Endothelial cell of umbilical vein (primary cell): ENCODE data around the gene PANX1. TPM values are rescaled to one million over a fixed set of nuclear protein-coding genes. Genes with fewer than 3 reads are reported as not detected.

Source experiments
- BruUV-seq: library from RNA; stranded (reverse); fragments of 400-500 nt; replicated peaks from 2 replicates; lab custom pipeline; 2021; lab: Mats Ljungman, UMichigan
- CTCF ChIA-PET: fragments of 300-600, 350-600 bp; sonication (Branson Sonifier 250); formaldehyde crosslinking; loops from one replicate; lab custom pipeline; 2021; ENCODE audit warnings: antibody characterized with exemption, inconsistent platforms; lab: Charles Lee
- POLR2A ChIA-PET: fragments of 300-600, 350-600 bp; sonication (Branson Sonifier 250); formaldehyde crosslinking; loops from one replicate; lab custom pipeline; 2021; ENCODE audit warnings: antibody characterized with exemption, inconsistent platforms; lab: Charles Lee
- DNase-seq: peaks from one replicate; pipeline ENCODE4 v3.0.0-alpha.2; 2011; ENCODE audit warnings: low read depth, low spot score
- FAIRE-seq: peaks from 2 replicates; lab custom pipeline; 2011; peaks lifted over from hg19 to GRCh38; lab: Jason Lieb, UNC
- H2AFZ ChIP-seq: 2 replicates; pipeline ENCODE4 v1.6.0; 2012; ENCODE audit warnings: low read depth, low read length, control low read depth, inconsistent platforms
- H3K27ac ChIP-seq: 2 replicates; pipeline ENCODE4 v1.5.1; 2011; ENCODE audit warnings: low read depth, mild to moderate bottlenecking, control low read depth, low read length, moderate library complexity; ENCODE audit not compliant: insufficient read depth
- H3K27me3 ChIP-seq, 2 experiments: 2 replicates each; pipeline versions ENCODE4 v1.6.0 to v1.6.1; 2011; ENCODE audit warnings: low read length in 2 of 2, mixed read lengths in 1 of 2; ENCODE audit not compliant: control insufficient read depth in 2 of 2, insufficient read depth in 2 of 2
- H3K36me3 ChIP-seq, 2 experiments: 2 replicates in 1 of 2; 3 replicates in 1 of 2; pipeline ENCODE4 v1.5.1; 2011; ENCODE audit warnings: low read length in 2 of 2, mild to moderate bottlenecking in 1 of 2, moderate library complexity in 1 of 2; ENCODE audit not compliant: control insufficient read depth in 2 of 2, insufficient read depth in 2 of 2; ENCODE audit errors: extremely low read depth in 1 of 2
- H3K4me1 ChIP-seq: 3 replicates; pipeline ENCODE4 v1.5.1; 2011; ENCODE audit warnings: mild to moderate bottlenecking, low read length; ENCODE audit not compliant: control insufficient read depth, insufficient read depth; ENCODE audit errors: extremely low read depth
- H3K4me2 ChIP-seq: 2 replicates; pipeline ENCODE4 v1.6.1; 2011; ENCODE audit warnings: low read length, control low read depth, mixed read lengths; ENCODE audit not compliant: insufficient read depth
- H3K4me3 ChIP-seq, 3 experiments: fragments of 200-600 bp in 1 of 3; sonication (generic), shearing (Covaris generic) in 1 of 3; replicated peaks in 1 of 3; 2 replicates each; pipeline ENCODE4 v1.5.1; 2011 to 2016; ENCODE audit warnings: control low read depth in 3 of 3, low read length in 3 of 3, mild to moderate bottlenecking in 2 of 3, inconsistent platforms in 1 of 3, low read depth in 1 of 3, moderate library complexity in 1 of 3; ENCODE audit not compliant: insufficient read depth in 1 of 3
- H3K79me2 ChIP-seq: 2 replicates; pipeline ENCODE4 v1.6.0; 2012; ENCODE audit warnings: low read length, inconsistent platforms; ENCODE audit not compliant: control insufficient read depth, insufficient read depth
- H3K9ac ChIP-seq: replicated peaks from 2 replicates; pipeline ENCODE3; 2011; ENCODE audit warnings: low read length, control low read depth; ENCODE audit not compliant: insufficient read depth; ENCODE audit errors: extremely low read depth
- H3K9me1 ChIP-seq: replicated peaks from 3 replicates; pipeline ENCODE4 v1.6.0; 2011; ENCODE audit warnings: mild to moderate bottlenecking, low read length; ENCODE audit not compliant: control insufficient read depth, insufficient read depth; ENCODE audit errors: extremely low read depth
- H3K9me3 ChIP-seq: replicated peaks from 2 replicates; pipeline ENCODE4 v1.5.1; 2012; ENCODE audit warnings: low read length, inconsistent platforms; ENCODE audit not compliant: control insufficient read depth, insufficient read depth
- H4K20me1 ChIP-seq: replicated peaks from 2 replicates; pipeline ENCODE3; 2011; ENCODE audit warnings: mild to moderate bottlenecking, low read length; ENCODE audit not compliant: control insufficient read depth, insufficient read depth; ENCODE audit errors: extremely low read depth
- CTCF ChIP-seq, 2 donors: IDR thresholded peaks; 1 replicate in 1 of 2; 2 replicates in 1 of 2; pipeline ENCODE4 v1.5.1; 2011; ENCODE audit warnings: low read length in 2 of 2, mild to moderate bottlenecking in 2 of 2, moderate library complexity in 2 of 2, control low read depth in 1 of 2, inconsistent platforms in 1 of 2, low read depth in 1 of 2; ENCODE audit not compliant: insufficient read depth in 1 of 2; ENCODE audit errors: extremely low read depth in 1 of 2
- EZH2 ChIP-seq: IDR thresholded peaks from 2 replicates; pipeline ENCODE4 v1.6.1; 2012; ENCODE audit warnings: borderline replicate concordance, low read depth, mild to moderate bottlenecking, moderate library complexity, low read length, inconsistent platforms; ENCODE audit not compliant: severe bottlenecking
- FOS ChIP-seq: IDR thresholded peaks from 2 replicates; pipeline ENCODE4 v1.6.1; 2011; ENCODE audit warnings: mild to moderate bottlenecking, low read length, moderate library complexity, borderline replicate concordance; ENCODE audit not compliant: insufficient read depth
- GATA2 ChIP-seq: IDR thresholded peaks from 2 replicates; pipeline ENCODE4 v1.7.0; 2011; ENCODE audit warnings: low read depth, mild to moderate bottlenecking, moderate library complexity, mixed read lengths, low read length; ENCODE audit not compliant: insufficient read length, insufficient read depth
- JUN ChIP-seq: IDR thresholded peaks from 2 replicates; pipeline ENCODE4 v1.6.1; 2011; ENCODE audit warnings: borderline replicate concordance, low read depth; ENCODE audit not compliant: insufficient read length, insufficient read depth
- MYC ChIP-seq: IDR thresholded peaks from one replicate; pipeline ENCODE4 v1.6.1; 2011; ENCODE audit warnings: mild to moderate bottlenecking, low read depth, low read length
- POLR2A ChIP-seq: IDR thresholded peaks from 2 replicates; pipeline ENCODE4 v1.6.1; 2012; ENCODE audit warnings: low read depth, mild to moderate bottlenecking, control low read depth, low read length
- POLR2AphosphoS5 ChIP-seq: IDR thresholded peaks from 2 replicates; pipeline ENCODE4 v1.6.1; 2012; ENCODE audit warnings: low read depth, mild to moderate bottlenecking, control low read depth, low read length, moderate library complexity; ENCODE audit not compliant: insufficient read depth
- dilution Hi-C: fragments of 300-500 bp; cut with MboI; formaldehyde crosslinking; loops from one replicate; pipeline ENCODE4 v1.15.0; 2019; ENCODE audit warnings: low sequenced_read_pairs; ENCODE audit not compliant: extremely low pct_ligation_motif_present
- intact Hi-C: fragments of 100-400 bp; cut with micrococcal nuclease; formaldehyde crosslinking; loops from one replicate; pipeline ENCODE4 v1.10.0; 2022
- polyA plus RNA-seq, 4 experiments: library from polyadenylated mRNA; depleted of rRNA in 3 of 4; stranded (reverse) in 3 of 4; unstranded in 1 of 4; fragments of >200 nt; gene quantifications; 2 replicates each; pipeline versions ENCODE4 v1.2.1 to v1.2.3, GENCODE V29; 2011 to 2012; ENCODE audit warnings: missing spikeins in 1 of 4
- total RNA-seq: library from RNA; stranded (reverse); gene quantifications from 2 replicates; pipeline ENCODE4 v1.2.3, GENCODE V29; 2021
- TF ChIP-seq, protein P1 (sequence below): IDR thresholded peaks from 2 replicates; pipeline ENCODE4 v1.6.1; 2011; ENCODE audit not compliant: insufficient read depth, insufficient read length

PANX1 gene
- total and polyA plus RNA-seq, 2 donors (not counting 3 experiments of a cell fraction or from before 2014, with no cell fraction given): 9.5 to 20.9 TPM

GRCh38 chr11:94185416-94186084 lies 56.9 kb downstream of the PANX1 start:
- Histone ChIP-seq H2AFZ (no peak overlapping the region), H3K4me1 (no peaks in the 10 kb centered on the region), H4K20me1 (no peaks in the 10 kb centered on the region), H3K27me3 (no peaks in the 10 kb centered on the region), H3K4me3 (no peak overlapping the region), H3K9me3 (no peaks in the 10 kb centered on the region), H3K9me1 (no peaks in the 10 kb centered on the region), H3K79me2 (no peaks in the 10 kb centered on the region), H3K4me2 (no peak overlapping the region), H3K36me3 (no peaks in the 10 kb centered on the region), H3K27ac (no peak overlapping the region), H3K9ac (no peak overlapping the region)
- dilution Hi-C loops (no loop called here), intact Hi-C loops (no loop called here)
- TF ChIP-seq POLR2AphosphoS5 (no peak), FOS (no peak), MYC (no peak), JUN (no peak), POLR2A (no peak), CTCF (IDR thresholded peaks at IDR 0.05; ENCODE audit: extremely low read depth in 1 of 2, insufficient read depth in 1 of 2, low read depth in 1 of 2, low read length in 2 of 2) (no peak), GATA2 (no peak), EZH2 (no peak)
- TF ChIP-seq, protein P1, sequence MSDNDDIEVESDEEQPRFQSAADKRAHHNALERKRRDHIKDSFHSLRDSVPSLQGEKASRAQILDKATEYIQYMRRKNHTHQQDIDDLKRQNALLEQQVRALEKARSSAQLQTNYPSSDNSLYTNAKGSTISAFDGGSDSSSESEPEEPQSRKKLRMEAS: no peak
- DNase-seq (no peak), FAIRE-seq (no peak)
- BruUV-seq: no TSS peak
- ChIA-PET CTCF (interaction anchor here (1.1 to 3.7 kb wide), 6 partner anchors 10 to 322 kb away, joined by 3 to 22 read pairs (median 9); no protein-coding TSS in a partner anchor), POLR2A (no interaction called here)
